ENCODE measurements around the gene ITGA11. TPM values are rescaled to one million over a fixed set of nuclear protein-coding genes. Genes with fewer than 3 reads are reported as not detected.

Gene ITGA11
- total and polyA plus RNA-seq, 2 of the 4 experiments (the other 2 are of a cell fraction), result 4.1 to 6.6 TPM

- H3K9ac ChIP-seq (ENCODE audit: low read depth, low read length), result no peak overlapping the region
These were observed 120.5 kb downstream of the ITGA11 start for GRCh38 chr15:68311464-68311835.

More at GRCh38 chr15:68311464-68311835, 120.5 kb downstream of the ITGA11 start:
- Histone ChIP-seq H2AFZ (replicated peaks; ENCODE audit: low read length, poor library complexity) (no peak overlapping the region), H2BK5ac (ENCODE audit: low read depth, low read length, poor library complexity, severe bottlenecking) (no peak overlapping the region), H3K9me3 (ENCODE audit: control insufficient read depth, insufficient read depth, low read length) (peaks cover 2% of the 10 kb centered on the region; the same call in 1 of the 2 replicates), H3K4me2 (ENCODE audit: low read depth, low read length) (no peak overlapping the region), H3K4me1 (ENCODE audit: control insufficient read depth, insufficient read depth, low read length) (peaks cover 14% of the 10 kb centered on the region), H4K5ac (ENCODE audit: low read depth, low read length) (no peak overlapping the region), H4K91ac (ENCODE audit: insufficient read depth, low read depth, low read length) (peak overlapping the region; percentile 5; the same call in 1 of the 2 replicates), H2BK120ac (ENCODE audit: low read depth, low read length) (no peak overlapping the region), H3K4ac (ENCODE audit: low read depth, low read length) (no peak overlapping the region), H3K36me3 (ENCODE audit: control insufficient read depth, insufficient read depth, low read length) (peaks cover 4% of the 10 kb centered on the region; the same call in 1 of the 2 replicates), H3K27me3 (ENCODE audit: control insufficient read depth, insufficient read depth, low read length) (no peaks in the 10 kb centered on the region), H3K4me3 (ENCODE audit: insufficient read depth, low read depth, low read length) (no peak overlapping the region), H3K14ac (replicated peaks; ENCODE audit: low read depth, low read length) (no peak overlapping the region), H3K23ac (ENCODE audit: low read depth, low read length) (no peak overlapping the region), H3K9me1 (ENCODE audit: insufficient read depth, low read length) (0 out of 2 replicates have a peak, but pooled peaks cover 3% of the 10 kb centered on the region), H2AK5ac (ENCODE audit: low read depth, low read length) (no peak overlapping the region), H3K27ac (ENCODE audit: insufficient read depth, low read length) (no peak overlapping the region), H4K20me1 (ENCODE audit: insufficient read depth, low read length) (no peaks in the 10 kb centered on the region), H3K18ac (ENCODE audit: low read depth, low read length) (no peak overlapping the region), H4K8ac (ENCODE audit: low read depth in 2 of 2, low read length in 2 of 2) (no peak overlapping the region), H3K79me1 (ENCODE audit: low read depth in 1 of 2, low read length in 2 of 2) (no peaks in the 10 kb centered on the region), H2BK20ac (ENCODE audit: low read depth, low read length) (no peak overlapping the region), H2BK15ac (ENCODE audit: low read depth, low read length) (no peak overlapping the region), H3K56ac (ENCODE audit: extremely low read depth, insufficient read depth, low read length) (no peak overlapping the region), H2AK9ac (replicated peaks; ENCODE audit: low read depth, low read length, poor library complexity) (no peak overlapping the region)
- BruUV-seq (replicated peaks), result no TSS peak
- ATAC-seq (ENCODE audit: low read depth) (no peak), DNase-seq (no peak)
- in situ Hi-C loops (cut with MboI; ENCODE audit: low sequenced_read_pairs) (no loop called here), dilution Hi-C loops (cut with HindIII; ENCODE audit: low sequenced_read_pairs, unreplicated experiment) (no loop called here), intact Hi-C loops (cut with micrococcal nuclease) (no loop called here)
- ChIA-PET POLR2A (ENCODE audit: unreplicated experiment) (no interaction called here), CTCF (no interaction called here)
- TF ChIP-seq, protein P1, sequence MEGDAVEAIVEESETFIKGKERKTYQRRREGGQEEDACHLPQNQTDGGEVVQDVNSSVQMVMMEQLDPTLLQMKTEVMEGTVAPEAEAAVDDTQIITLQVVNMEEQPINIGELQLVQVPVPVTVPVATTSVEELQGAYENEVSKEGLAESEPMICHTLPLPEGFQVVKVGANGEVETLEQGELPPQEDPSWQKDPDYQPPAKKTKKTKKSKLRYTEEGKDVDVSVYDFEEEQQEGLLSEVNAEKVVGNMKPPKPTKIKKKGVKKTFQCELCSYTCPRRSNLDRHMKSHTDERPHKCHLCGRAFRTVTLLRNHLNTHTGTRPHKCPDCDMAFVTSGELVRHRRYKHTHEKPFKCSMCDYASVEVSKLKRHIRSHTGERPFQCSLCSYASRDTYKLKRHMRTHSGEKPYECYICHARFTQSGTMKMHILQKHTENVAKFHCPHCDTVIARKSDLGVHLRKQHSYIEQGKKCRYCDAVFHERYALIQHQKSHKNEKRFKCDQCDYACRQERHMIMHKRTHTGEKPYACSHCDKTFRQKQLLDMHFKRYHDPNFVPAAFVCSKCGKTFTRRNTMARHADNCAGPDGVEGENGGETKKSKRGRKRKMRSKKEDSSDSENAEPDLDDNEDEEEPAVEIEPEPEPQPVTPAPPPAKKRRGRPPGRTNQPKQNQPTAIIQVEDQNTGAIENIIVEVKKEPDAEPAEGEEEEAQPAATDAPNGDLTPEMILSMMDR (conservative IDR thresholded peaks at IDR 0.05; ENCODE audit: low read depth, low read length), result no peak
- TF ChIP-seq FOS (IDR thresholded peaks at IDR 0.05; ENCODE audit: low read depth, low read length) (no peak), MAFK (IDR thresholded peaks at IDR 0.05; ENCODE audit: low read depth, low read length) (no peak), POLR2A (IDR thresholded peaks at IDR 0.05; ENCODE audit: low read depth, low read length) (no peak), MAZ (IDR thresholded peaks at IDR 0.05; ENCODE audit: borderline replicate concordance, low read depth, low read length) (no peak), MXI1 (IDR thresholded peaks at IDR 0.05; ENCODE audit: borderline replicate concordance, low read depth, low read length) (no peak)
- TF ChIP-seq, protein P2, sequence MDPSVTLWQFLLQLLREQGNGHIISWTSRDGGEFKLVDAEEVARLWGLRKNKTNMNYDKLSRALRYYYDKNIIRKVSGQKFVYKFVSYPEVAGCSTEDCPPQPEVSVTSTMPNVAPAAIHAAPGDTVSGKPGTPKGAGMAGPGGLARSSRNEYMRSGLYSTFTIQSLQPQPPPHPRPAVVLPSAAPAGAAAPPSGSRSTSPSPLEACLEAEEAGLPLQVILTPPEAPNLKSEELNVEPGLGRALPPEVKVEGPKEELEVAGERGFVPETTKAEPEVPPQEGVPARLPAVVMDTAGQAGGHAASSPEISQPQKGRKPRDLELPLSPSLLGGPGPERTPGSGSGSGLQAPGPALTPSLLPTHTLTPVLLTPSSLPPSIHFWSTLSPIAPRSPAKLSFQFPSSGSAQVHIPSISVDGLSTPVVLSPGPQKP (IDR thresholded peaks at IDR 0.05; ENCODE audit: borderline replicate concordance, low read depth, low read length), result no peak
- WGBS, 2 experiments (ENCODE audit: extremely low coverage in 2 of 2, insufficient read length in 1 of 2), result no CpG with 5 or more reads among the region's 3 CpGs

All from IMR-90 (cell line).